H1 (cell line): ENCODE results near the gene SLC25A34. TPM values are rescaled to one million over a fixed set of nuclear protein-coding genes. Genes with fewer than 3 reads are reported as not detected.

Experiments used
- CTCF ChIA-PET: fragments of 300-600 bp; sonication (Branson Sonifier 250); formaldehyde crosslinking; loops from one replicate; lab custom pipeline; 2021; ENCODE audit not compliant: partially characterized antibody; lab: Charles Lee
- POLR2A ChIA-PET: fragments of 300-600 bp; sonication (Branson Sonifier 250); formaldehyde crosslinking; loops from one replicate; lab custom pipeline; 2021; ENCODE audit warnings: inconsistent platforms; ENCODE audit not compliant: partially characterized antibody; lab: Charles Lee
- DNase-seq, 2 experiments: peaks; one replicate each; pipeline versions ENCODE4 v3.0.0 to v3.0.0-alpha.2; 2010 to 2022; ENCODE audit warnings: low spot score in 2 of 2, low read depth in 1 of 2, mixed read lengths in 1 of 2
- FAIRE-seq: peaks from 2 replicates; lab custom pipeline; 2011; peaks lifted over from hg19 to GRCh38; lab: Jason Lieb, UNC
- H2AFZ ChIP-seq: 2 replicates; pipeline ENCODE4 v1.8.1; 2012; ENCODE audit warnings: low read length, inconsistent platforms
- H2AK5ac ChIP-seq: 2 replicates; pipeline ENCODE4 v1.6.1; 2013; ENCODE audit warnings: low read depth, low read length
- H2BK120ac ChIP-seq: replicated peaks from 2 replicates; pipeline ENCODE3; 2013; ENCODE audit warnings: low read depth, low read length, inconsistent platforms
- H2BK12ac ChIP-seq: 2 replicates; pipeline ENCODE4 v1.6.1; 2013; ENCODE audit warnings: low read depth, low read length
- H2BK15ac ChIP-seq: 2 replicates; pipeline ENCODE4 v1.6.1; 2013; ENCODE audit warnings: low read length
- H2BK20ac ChIP-seq: 2 replicates; pipeline ENCODE4 v1.6.1; 2013; ENCODE audit warnings: low read length
- H2BK5ac ChIP-seq: 2 replicates; pipeline ENCODE4 v1.6.1; 2013; ENCODE audit warnings: low read depth, low read length
- H3K14ac ChIP-seq: 2 replicates; pipeline ENCODE4 v1.6.1; 2013; ENCODE audit warnings: inconsistent platforms; ENCODE audit not compliant: insufficient read length
- H3K18ac ChIP-seq: 2 replicates; pipeline ENCODE4 v1.6.1; 2013; ENCODE audit warnings: low read length; ENCODE audit errors: extremely low read depth
- H3K23ac ChIP-seq: 2 replicates; pipeline ENCODE4 v1.6.1; 2013; ENCODE audit warnings: inconsistent platforms; ENCODE audit not compliant: insufficient read length
- H3K23me2 ChIP-seq: 2 replicates; pipeline ENCODE4 v1.6.1; 2013; ENCODE audit warnings: low read depth, low read length
- H3K27ac ChIP-seq: 2 replicates; pipeline ENCODE4 v1.6.1; 2011; ENCODE audit warnings: low read depth, low read length, inconsistent platforms
- H3K27me3 ChIP-seq, 4 experiments: replicated peaks in 1 of 4; 1 replicate in 1 of 4; 2 replicates in 3 of 4; pipeline versions ENCODE4 v1.6.1 to v1.8.1; 2011 to 2013; ENCODE audit warnings: low read length in 3 of 4, mild to moderate bottlenecking in 3 of 4, inconsistent platforms in 2 of 4, mixed read lengths in 2 of 4, moderate library complexity in 1 of 4; ENCODE audit not compliant: control insufficient read depth in 3 of 4, insufficient read depth in 3 of 4; ENCODE audit errors: extremely low read depth in 1 of 4
- H3K36me3 ChIP-seq, 4 experiments: 2 replicates each; pipeline versions ENCODE4 v1.6.1 to v1.8.1; 2011 to 2013; ENCODE audit warnings: mild to moderate bottlenecking in 4 of 4, low read length in 3 of 4, moderate library complexity in 2 of 4, control low read depth in 1 of 4, inconsistent platforms in 1 of 4; ENCODE audit not compliant: insufficient read depth in 4 of 4, control insufficient read depth in 2 of 4
- H3K4ac ChIP-seq: replicated peaks from 2 replicates; pipeline ENCODE3; 2013; ENCODE audit warnings: low read length, low read depth, mixed read lengths, inconsistent platforms; ENCODE audit not compliant: insufficient read length
- H3K4me1 ChIP-seq, 4 experiments: replicated peaks in 1 of 4; 1 replicate in 1 of 4; 2 replicates in 3 of 4; pipeline versions ENCODE4 v1.6.1 to v1.8.1; 2011 to 2013; ENCODE audit warnings: low read length in 3 of 4, inconsistent platforms in 2 of 4, mixed read lengths in 1 of 4; ENCODE audit not compliant: insufficient read depth in 4 of 4, control insufficient read depth in 3 of 4
- H3K4me2 ChIP-seq, 2 experiments: 2 replicates each; pipeline versions ENCODE4 v1.6.1 to v1.8.1; 2011 to 2013; ENCODE audit warnings: low read depth in 2 of 2, low read length in 2 of 2, control low read depth in 1 of 2, inconsistent platforms in 1 of 2, mild to moderate bottlenecking in 1 of 2; ENCODE audit not compliant: insufficient read depth in 1 of 2
- H3K4me3 ChIP-seq, 4 experiments: fragments of 200-600, 300-600 bp in 1 of 4; sonication (generic), shearing (Covaris generic), sonication (Bioruptor Twin) in 1 of 4; 2 replicates each; pipeline versions ENCODE4 v1.5.1 to v1.8.1; 2011 to 2016; ENCODE audit warnings: low read length in 4 of 4, low read depth in 3 of 4, control low read depth in 2 of 4, inconsistent platforms in 2 of 4, mild to moderate bottlenecking in 2 of 4, mixed read lengths in 1 of 4, moderate library complexity in 1 of 4; ENCODE audit not compliant: insufficient read depth in 2 of 4; ENCODE audit errors: extremely low read depth in 1 of 4
- H3K56ac ChIP-seq: replicated peaks from 2 replicates; pipeline ENCODE3; 2013; ENCODE audit warnings: low read depth, mild to moderate bottlenecking, mixed read lengths, low read length, inconsistent platforms; ENCODE audit not compliant: insufficient read length
- H3K79me1 ChIP-seq: 2 replicates; pipeline ENCODE4 v1.6.1; 2013; ENCODE audit warnings: low read depth, low read length, control low read depth
- H3K79me2 ChIP-seq, 2 experiments: 2 replicates each; pipeline versions ENCODE4 v1.6.1 to v1.8.1; 2012 to 2013; ENCODE audit warnings: low read length in 2 of 2, mild to moderate bottlenecking in 2 of 2, inconsistent platforms in 1 of 2; ENCODE audit not compliant: insufficient read depth in 2 of 2, control insufficient read depth in 1 of 2
- H3K9ac ChIP-seq, 4 experiments: replicated peaks in 1 of 4; 1 replicate in 1 of 4; 2 replicates in 3 of 4; pipeline versions ENCODE4 v1.6.1 to v1.8.1; 2011 to 2013; ENCODE audit warnings: low read depth in 3 of 4, low read length in 3 of 4, control low read depth in 2 of 4, mild to moderate bottlenecking in 2 of 4, moderate library complexity in 2 of 4, inconsistent platforms in 1 of 4; ENCODE audit errors: extremely low read depth in 1 of 4
- H3K9me3 ChIP-seq, 2 experiments: 2 replicates each; pipeline versions ENCODE4 v1.6.1 to v1.8.1; 2012 to 2013; ENCODE audit warnings: mild to moderate bottlenecking in 2 of 2, moderate library complexity in 2 of 2, control low read depth in 1 of 2, inconsistent platforms in 1 of 2, low read depth in 1 of 2, low read length in 1 of 2, mixed read lengths in 1 of 2; ENCODE audit not compliant: insufficient read depth in 2 of 2
- H4K20me1 ChIP-seq, 2 experiments: replicated peaks in 1 of 2; 2 replicates each; pipeline versions ENCODE3 to v1.8.1; 2011 to 2013; ENCODE audit warnings: inconsistent platforms in 2 of 2, low read length in 2 of 2, mild to moderate bottlenecking in 1 of 2; ENCODE audit not compliant: insufficient read depth in 2 of 2, control insufficient read depth in 1 of 2
- H4K5ac ChIP-seq: 2 replicates; pipeline ENCODE4 v1.6.1; 2013; ENCODE audit warnings: low read length, low read depth, mixed read lengths, inconsistent platforms; ENCODE audit not compliant: insufficient read length
- H4K8ac ChIP-seq: 2 replicates; pipeline ENCODE4 v1.8.0; 2013; ENCODE audit warnings: mild to moderate bottlenecking, moderate library complexity, low read length, inconsistent platforms; ENCODE audit not compliant: insufficient read depth; ENCODE audit errors: extremely low read depth
- H4K91ac ChIP-seq: replicated peaks from 2 replicates; pipeline ENCODE3; 2013; ENCODE audit warnings: low read length, mixed read lengths, inconsistent platforms; ENCODE audit not compliant: insufficient read length
- POLR2A ChIP-seq, 2 experiments: IDR thresholded peaks; 1 replicate in 1 of 2; 2 replicates in 1 of 2; pipeline ENCODE4 v1.6.1; 2011; ENCODE audit warnings: low read depth in 2 of 2, low read length in 2 of 2, mild to moderate bottlenecking in 2 of 2; ENCODE audit errors: control extremely low read depth in 1 of 2
- POLR2AphosphoS5 ChIP-seq: IDR thresholded peaks from 2 replicates; pipeline ENCODE4 v1.6.1; 2011; ENCODE audit warnings: low read depth, low read length
- SRF ChIP-seq: IDR thresholded peaks from 2 replicates; pipeline ENCODE4 v1.6.1; 2011; ENCODE audit warnings: mild to moderate bottlenecking, low read depth, low read length, moderate library complexity
- WGBS, 2 experiments: shearing (Covaris generic) in 1 of 2; methylation state at CpG; one replicate each; pipeline versions ENCODE4 v1.1.6 to v1.1.7; 2013 to 2015; ENCODE audit warnings: low lambda C conversion rate in 2 of 2, mixed read lengths in 2 of 2, inconsistent platforms in 1 of 2, low coverage in 1 of 2, missing lambda C conversion rate in 1 of 2; ENCODE audit not compliant: insufficient replicate concordance in 2 of 2, insufficient coverage in 1 of 2, insufficient read length in 1 of 2; ENCODE audit errors: extremely low coverage in 1 of 2, missing lambda C conversion rate in 1 of 2; 5-methylcytosine and 5-hydroxymethylcytosine counted together
- polyA plus RNA-seq, 7 experiments: library from polyadenylated mRNA; depleted of rRNA in 3 of 7; stranded (reverse) in 5 of 7; unstranded in 2 of 7; fragments of >200 nt in 5 of 7; fragments of 200-250 nt in 2 of 7; gene quantifications; 1 replicate in 5 of 7; 2 replicates in 1 of 7; 4 replicates in 1 of 7; pipeline versions ENCODE4 v1.2.1 to v1.2.3, GENCODE V29; 2011 to 2013; ENCODE audit warnings: missing spikeins in 2 of 7, mixed read lengths in 2 of 7
- total RNA-seq: library from RNA; stranded (reverse); fragmentation: NEBNext Ultra II Directional; extraction: Animal tissue kit (Norgen Biotek cat#: 25700); gene quantifications from 2 replicates; pipeline ENCODE4 v1.2.1, GENCODE V29; 2021

The SLC25A34 gene
- total and polyA plus RNA-seq, 2 of the 8 experiments (the other 6 are each of a cell fraction or from before 2014, with no cell fraction given) = 0.48 to 0.62 TPM

GRCh38 chr1:15785683-15786082 lies 49.6 kb downstream of the SLC25A34 start:
- Histone ChIP-seq H4K8ac (no peak overlapping the region), H2BK5ac (no peak overlapping the region; the same call in 1 of the 2 replicates), H3K4me1 (no peaks in the 10 kb centered on the region), H4K91ac (no peak overlapping the region), H4K20me1 (peaks cover 2 to 3% of the 10 kb centered on the region in 2 experiments), H2BK15ac (no peak overlapping the region), H3K79me1 (no peaks in the 10 kb centered on the region), H3K9ac (no peak overlapping the region), H2AK5ac (no peak overlapping the region), H3K23me2 (no peaks in the 10 kb centered on the region), H3K18ac (no peak overlapping the region), H3K9me3 (no peaks in the 10 kb centered on the region), H2AFZ (no peak overlapping the region), H3K56ac (no peak overlapping the region), H3K4me3 (no peak overlapping the region), H3K27me3 (no peaks in the 10 kb centered on the region; a peak in 1 of 7 replicates), H3K79me2 (no peaks in the 10 kb centered on the region), H2BK20ac (no peak overlapping the region), H4K5ac (no peak overlapping the region), H2BK120ac (no peak overlapping the region), H3K27ac (no peak overlapping the region), H3K36me3 (peaks cover 9 to 19% (median 12%) of the 10 kb centered on the region in 4 experiments; a peak in 7 of 8 replicates), H3K4ac (no peak overlapping the region), H2BK12ac (no peak overlapping the region), H3K4me2 (no peak overlapping the region), H3K23ac (no peak overlapping the region), H3K14ac (no peak overlapping the region)
- TF ChIP-seq SRF (no peak), POLR2A (IDR thresholded peaks at IDR 0.05; ENCODE audit: control extremely low read depth in 1 of 2, low read depth in 2 of 2, low read length in 2 of 2) (no peak), POLR2AphosphoS5 (peak; percentile 54; the same call in 1 of the 2 replicates)
- ChIA-PET CTCF (no interaction called here), POLR2A (interaction anchor here (0.6 to 6.6 kb wide), 2 partner anchors 15 to 168 kb away, joined by 3 to 37 read pairs; no protein-coding TSS in a partner anchor)
- FAIRE-seq (no peak), DNase-seq (no peak)
- 94% methylated on average over 8 of the region's 8 CpGs; no CpG with 5 or more reads in 1 of the 2 experiments for WGBS, 2 experiments
